Activated B cell treated with CpG ODN at 0.5 μM for 24 hours (primary cell): Measurements from ENCODE around the gene HHIPL1. TPM values are rescaled to one million over a fixed set of nuclear protein-coding genes. Genes with fewer than 3 reads are reported as not detected.

Experiments
- ATAC-seq: fragments of 200-7000 bp; cut with Tn5 transposase; one replicate; pipeline ENCODE4 v1.10.0; 2021; ENCODE audit warnings: low read depth, mild to moderate bottlenecking, moderate library complexity
- CTCF ChIA-PET: fragments of 350-600 bp; sonication (Branson Sonifier 250); formaldehyde crosslinking; loops from one replicate; lab custom pipeline; 2021; ENCODE audit warnings: antibody characterized with exemption; lab: Charles Lee
- POLR2A ChIA-PET: fragments of 350-600 bp; sonication (Branson Sonifier 250); formaldehyde crosslinking; loops from one replicate; lab custom pipeline; 2021; ENCODE audit warnings: antibody characterized with exemption; lab: Charles Lee
- DNase-seq: peaks from one replicate; pipeline ENCODE4 v3.0.0; 2022
- H3K27ac Mint-ChIP-seq: one replicate; pipeline ENCODE4 v1.8.0; 2020; ENCODE audit warnings: mixed read lengths
- H3K27me3 Mint-ChIP-seq: one replicate; pipeline ENCODE4 v1.8.0; 2021; ENCODE audit warnings: mixed read lengths
- H3K36me3 Mint-ChIP-seq: one replicate; pipeline ENCODE4 v1.8.0; 2021; ENCODE audit warnings: low read depth, mixed read lengths
- H3K4me1 Mint-ChIP-seq: one replicate; pipeline ENCODE4 v1.8.0; 2021; ENCODE audit warnings: mixed read lengths
- H3K4me3 Mint-ChIP-seq: one replicate; pipeline ENCODE4 v1.8.0; 2020; ENCODE audit warnings: mild to moderate bottlenecking, mixed read lengths
- H3K9me3 Mint-ChIP-seq: one replicate; pipeline ENCODE4 v1.8.0; 2020; ENCODE audit warnings: mixed read lengths
- intact Hi-C: fragments of 100-400 bp; cut with micrococcal nuclease; formaldehyde crosslinking; loops from one replicate; pipeline ENCODE4 v1.15.1; 2024
- total RNA-seq: library from RNA; stranded (reverse); gene quantifications from 2 replicates; pipeline ENCODE4 v1.2.3, GENCODE V29; 2022
- TF ChIP-seq, protein P1 (sequence below): fragments of 200-600 bp; IDR thresholded peaks from one replicate; pipeline ENCODE4 v1.8.0; 2022; ENCODE audit warnings: antibody characterized with exemption, mild to moderate bottlenecking

The HHIPL1 gene
- total RNA-seq, 1 donor from 2014 or later: not detected

DNA sequence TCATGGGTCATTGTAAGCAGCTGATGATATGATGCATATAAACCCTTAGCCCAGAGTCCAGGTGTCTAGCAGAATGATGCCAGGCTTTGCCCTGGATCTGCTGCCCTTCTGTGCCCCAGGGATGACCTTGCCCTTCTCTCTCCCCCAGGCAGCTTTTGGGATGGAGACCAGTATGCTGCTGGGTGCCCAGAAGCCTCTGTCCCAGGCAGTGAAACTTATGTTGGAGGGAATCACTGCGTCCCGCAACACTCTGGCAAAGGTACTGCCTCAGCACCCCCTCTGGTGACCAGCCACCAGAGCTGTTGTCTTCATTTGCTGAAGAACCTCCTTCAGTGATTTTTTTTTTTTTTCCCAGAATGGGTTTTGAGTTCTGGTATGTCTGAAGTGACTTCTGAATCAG, 62.5 kb downstream of the HHIPL1 start:
- Mint-ChIP-seq H3K36me3 (peaks cover 6% of the 10 kb centered on the region), H3K27me3 (peaks cover 9% of the 10 kb centered on the region), H3K9me3 (peaks cover 19% of the 10 kb centered on the region), H3K27ac (no peak overlapping the region), H3K4me3 (no peak overlapping the region), H3K4me1 (no peaks in the 10 kb centered on the region)
- no peak for DNase-seq
- POLR2A ChIA-PET: no interaction called here
- ATAC-seq: no peak
- intact Hi-C loops: no loop called here
- CTCF ChIA-PET: no interaction called here
- TF ChIP-seq, protein P1, sequence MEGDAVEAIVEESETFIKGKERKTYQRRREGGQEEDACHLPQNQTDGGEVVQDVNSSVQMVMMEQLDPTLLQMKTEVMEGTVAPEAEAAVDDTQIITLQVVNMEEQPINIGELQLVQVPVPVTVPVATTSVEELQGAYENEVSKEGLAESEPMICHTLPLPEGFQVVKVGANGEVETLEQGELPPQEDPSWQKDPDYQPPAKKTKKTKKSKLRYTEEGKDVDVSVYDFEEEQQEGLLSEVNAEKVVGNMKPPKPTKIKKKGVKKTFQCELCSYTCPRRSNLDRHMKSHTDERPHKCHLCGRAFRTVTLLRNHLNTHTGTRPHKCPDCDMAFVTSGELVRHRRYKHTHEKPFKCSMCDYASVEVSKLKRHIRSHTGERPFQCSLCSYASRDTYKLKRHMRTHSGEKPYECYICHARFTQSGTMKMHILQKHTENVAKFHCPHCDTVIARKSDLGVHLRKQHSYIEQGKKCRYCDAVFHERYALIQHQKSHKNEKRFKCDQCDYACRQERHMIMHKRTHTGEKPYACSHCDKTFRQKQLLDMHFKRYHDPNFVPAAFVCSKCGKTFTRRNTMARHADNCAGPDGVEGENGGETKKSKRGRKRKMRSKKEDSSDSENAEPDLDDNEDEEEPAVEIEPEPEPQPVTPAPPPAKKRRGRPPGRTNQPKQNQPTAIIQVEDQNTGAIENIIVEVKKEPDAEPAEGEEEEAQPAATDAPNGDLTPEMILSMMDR: no peak

DNA sequence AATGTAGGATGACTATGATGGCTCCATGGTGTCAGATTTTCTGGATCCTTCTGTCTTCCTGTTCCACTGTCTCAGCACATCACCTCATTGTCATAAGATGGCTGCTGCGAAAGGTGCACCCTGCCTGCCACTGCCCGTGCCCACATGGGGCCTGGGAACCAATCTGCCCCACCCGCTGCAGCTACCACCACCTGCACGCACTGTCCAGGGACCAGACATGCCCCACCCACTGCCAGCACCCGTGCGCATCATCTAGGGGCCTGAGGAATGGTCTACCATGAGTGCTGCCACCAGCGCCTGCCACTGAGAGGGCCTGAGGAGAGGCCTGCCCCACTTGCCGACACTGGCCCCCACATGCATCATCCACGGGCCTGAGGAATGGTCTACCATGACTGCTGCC, 63.0 kb downstream of the HHIPL1 start:
- Mint-ChIP-seq H3K9me3 (peaks cover 19% of the 10 kb centered on the region), H3K27ac (no peak overlapping the region), H3K27me3 (peaks cover 11% of the 10 kb centered on the region), H3K4me3 (no peak overlapping the region), H3K36me3 (peaks cover 6% of the 10 kb centered on the region), H3K4me1 (no peaks in the 10 kb centered on the region)
- POLR2A ChIA-PET: no interaction called here
- CTCF ChIA-PET: no interaction called here
- TF ChIP-seq, protein P1: no peak
- DNase-seq (no peak), ATAC-seq (no peak)
- intact Hi-C loops: no loop called here

DNA sequence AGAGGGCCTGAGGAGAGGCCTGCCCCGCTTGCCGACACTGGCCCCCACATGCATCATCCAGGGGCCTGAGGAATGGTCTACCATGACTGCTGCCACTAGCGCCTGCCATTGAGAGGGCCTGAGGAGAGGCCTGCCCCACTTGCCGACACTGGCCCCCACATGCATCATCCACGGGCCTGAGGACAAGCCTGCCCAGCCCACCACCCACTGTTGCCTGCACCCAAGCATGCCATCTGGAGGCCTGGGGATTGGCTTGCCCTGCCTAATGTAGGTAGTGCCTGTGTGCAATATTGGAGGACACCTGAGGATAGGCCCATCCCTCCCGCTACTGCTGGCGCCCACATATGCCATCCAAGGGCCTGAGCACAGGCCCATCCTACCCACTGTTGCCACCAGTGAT, 63.5 kb downstream of the HHIPL1 start:
- Mint-ChIP-seq H3K36me3 (peaks cover 2% of the 10 kb centered on the region), H3K9me3 (peaks cover 14% of the 10 kb centered on the region), H3K27ac (no peak overlapping the region), H3K27me3 (peaks cover 12% of the 10 kb centered on the region), H3K4me1 (no peaks in the 10 kb centered on the region), H3K4me3 (no peak overlapping the region)
- ATAC-seq (no peak), DNase-seq (no peak)
- intact Hi-C loops: no loop called here
- TF ChIP-seq, protein P1: no peak
- ChIA-PET CTCF (no interaction called here), POLR2A (no interaction called here)

DNA sequence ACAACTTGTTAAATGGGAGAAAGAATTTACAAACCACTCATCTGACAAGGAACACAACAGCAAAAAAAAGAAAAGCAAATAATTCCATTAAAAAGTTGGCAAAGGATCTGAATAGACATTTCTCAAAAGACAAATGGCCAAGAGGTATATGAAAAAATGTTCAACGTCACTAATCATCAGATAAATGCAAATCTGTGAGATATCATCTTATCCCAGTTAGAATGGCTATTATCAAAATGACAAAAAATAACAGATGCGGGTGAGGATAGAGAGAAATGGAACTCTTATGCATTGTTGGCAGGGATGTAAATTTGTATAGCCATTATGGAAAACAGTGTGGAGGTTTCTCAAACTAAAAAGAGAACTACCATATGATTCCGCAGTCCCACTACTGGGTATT, 69.0 kb downstream of the HHIPL1 start:
- DNase-seq: no peak
- intact Hi-C loops: no loop called here
- H3K4me3 Mint-ChIP-seq: no peak overlapping the region
- CTCF ChIA-PET: no interaction called here
- H3K4me1 Mint-ChIP-seq: peaks cover 1% of the 10 kb centered on the region
- no peaks in the 10 kb centered on the region for H3K36me3 Mint-ChIP-seq
- ATAC-seq: no peak
- H3K9me3 Mint-ChIP-seq: peaks cover 7% of the 10 kb centered on the region
- POLR2A ChIA-PET: no interaction called here
- no peak overlapping the region for H3K27ac Mint-ChIP-seq
- TF ChIP-seq, protein P1: no peak
- H3K27me3 Mint-ChIP-seq: peaks cover 11% of the 10 kb centered on the region

DNA sequence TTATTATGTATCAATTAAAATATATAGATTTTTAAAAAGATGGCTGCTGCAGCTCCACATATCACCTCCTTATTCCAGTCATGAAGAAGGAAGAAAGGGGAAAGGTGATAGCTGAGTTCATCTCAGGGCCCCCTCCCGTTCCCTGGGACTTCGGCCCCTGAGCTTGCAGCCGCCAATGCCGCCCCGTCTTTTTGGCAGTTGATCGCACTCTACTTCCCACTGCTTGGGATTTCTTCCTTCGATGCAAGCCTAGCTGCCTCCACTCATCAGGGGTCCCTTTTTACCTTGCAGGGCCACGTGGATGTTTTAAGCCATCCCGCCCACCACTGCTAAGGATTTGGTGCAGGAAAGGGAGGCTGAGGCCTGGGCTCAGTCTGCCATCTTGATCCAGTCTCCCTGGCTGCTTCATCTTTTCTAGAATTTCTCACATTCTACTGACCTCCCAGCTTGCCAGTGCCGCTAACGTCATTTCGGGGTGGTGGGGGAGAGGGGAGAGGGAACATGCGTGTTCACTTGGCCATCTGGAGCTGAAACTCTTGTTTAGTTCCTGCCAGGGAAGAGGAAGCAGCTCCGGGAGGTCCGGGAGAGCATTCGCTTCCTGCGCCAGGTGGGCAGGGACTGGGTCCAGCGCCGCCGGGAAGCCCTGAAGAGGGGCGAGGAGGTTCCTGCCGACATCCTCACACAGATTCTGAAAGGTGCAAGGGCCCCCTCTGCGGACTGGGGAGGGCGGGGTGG, 70.5 kb downstream of the HHIPL1 start:
- Mint-ChIP-seq H3K4me3 (no peak overlapping the region), H3K27ac (no peak overlapping the region), H3K9me3 (peaks cover 7% of the 10 kb centered on the region), H3K27me3 (peaks cover 10% of the 10 kb centered on the region), H3K36me3 (no peaks in the 10 kb centered on the region), H3K4me1 (peaks cover 3% of the 10 kb centered on the region)
- ATAC-seq (no peak), DNase-seq (no peak)
- ChIA-PET CTCF (no interaction called here), POLR2A (no interaction called here)
- TF ChIP-seq, protein P1: no peak
- intact Hi-C loops: no loop called here
